Adrenal gland (tissue), 12 donors: ENCODE results near the gene KLHL29. TPM values are rescaled to one million over a fixed set of nuclear protein-coding genes. Genes with fewer than 3 reads are reported as not detected.

Experiments
- DNase-seq, 7 donors: peaks; one replicate each; pipeline ENCODE4 v3.0.0-alpha.2; 2019 to 2020
- H3K27ac ChIP-seq, 5 donors: fragments of 200-600 bp; sonication (generic) in 4 of 5; 1 replicate in 3 of 5; 2 replicates in 2 of 5; pipeline versions ENCODE4 v1.5.1 to v1.8.0; 2016 to 2020; ENCODE audit warnings: mild to moderate bottlenecking in 1 of 5
- H3K27me3 ChIP-seq: fragments of 200-600 bp; 2 replicates; pipeline ENCODE4 v1.8.0; 2021
- H3K36me3 ChIP-seq, 2 donors: fragments of 200-600 bp; replicated peaks in 1 of 2; 1 replicate in 1 of 2; 2 replicates in 1 of 2; pipeline versions ENCODE4 v1.5.1 to v1.8.0; 2018 to 2022
- H3K4me1 ChIP-seq, 2 donors: fragments of 200-600 bp; replicated peaks in 1 of 2; 1 replicate in 1 of 2; 2 replicates in 1 of 2; pipeline versions ENCODE4 v1.5.1 to v1.8.0; 2018 to 2021
- H3K4me3 ChIP-seq, 4 donors: fragments of 200-600 bp; sonication (generic) in 3 of 4; one replicate each; pipeline ENCODE4 v1.5.1; 2016 to 2018
- H3K9me3 ChIP-seq, 3 donors: fragments of 200-600 bp; sonication (generic) in 1 of 3; replicated peaks in 1 of 3; 1 replicate in 2 of 3; 2 replicates in 1 of 3; pipeline versions ENCODE4 v1.5.1 to v1.8.0; 2016 to 2021
- POLR2A ChIP-seq, 2 donors: fragments of 450-650 bp; IDR thresholded peaks; one replicate each; pipeline ENCODE4 v1.6.1; 2017; ENCODE audit warnings: antibody characterized with exemption in 2 of 2, mild to moderate bottlenecking in 2 of 2, moderate library complexity in 1 of 2
- WGBS, 4 donors: extraction: QIAGEN DNeasy Blood & Tissue Kit in 2 of 4; methylation state at CpG; one replicate each; pipeline versions ENCODE4 v1.1.5 to v1.1.7; 2013 to 2017; 5-methylcytosine and 5-hydroxymethylcytosine counted together
- intact Hi-C, 2 donors: fragments of 100-400 bp; cut with DNase I; formaldehyde crosslinking; loops; one replicate each; pipeline versions ENCODE4 v1.14.1 to v1.15.0; 2022 to 2023
- polyA plus RNA-seq, 3 donors: library from polyadenylated mRNA; stranded (reverse); fragments of 200-250 nt in 2 of 3; fragments of 350-450 nt in 1 of 3; fragmentation: Illumina TruSeq in 1 of 3; extraction: RNeasy Lipid Tissue Mini Kit (QIAGEN cat#74804) in 1 of 3; gene quantifications; one replicate each; pipeline ENCODE4 v1.2.3, GENCODE V29; 2013 to 2014
- total RNA-seq, 9 donors: library from RNA; depleted of rRNA in 4 of 9; stranded (reverse); fragments of >200 nt in 4 of 9; fragments of 120-200 nt in 1 of 9; fragmentation: NEBNext Ultra II Directional in 1 of 9; extraction: Animal tissue kit (Norgen Biotek cat#: 25700) in 1 of 9; gene quantifications; one replicate each; pipeline versions ENCODE4 v1.1.0 to v1.2.4, GENCODE V29; 2013 to 2023
- TF ChIP-seq, protein P1 (sequence below), 6 experiments: fragments of 450-650 bp in 4 of 6; fragments of 200-600 bp in 2 of 6; sonication (generic) in 1 of 6; IDR thresholded peaks; 1 replicate in 5 of 6; 2 replicates in 1 of 6; pipeline versions ENCODE4 v1.5.1 to v1.8.0; 2016 to 2021; ENCODE audit warnings: antibody characterized with exemption in 6 of 6, mild to moderate bottlenecking in 2 of 6, moderate library complexity in 1 of 6
- donor health status: healthy with polysubstance abuse.
- donor health status: Bipolar disorder and iron deficiency.
- donor health status: DM: yes; HTN: yes; CAD: no.
- donor health status: DM: no; HTN: no; CAD: no.
- donor health status: DM: no; HTN: no; CAD: no.
- donor health status: DM: yes; HTN: yes; CAD: no.

The KLHL29 gene
- total and polyA plus RNA-seq, 12 donors, result 1.9 to 24.5 (median 15.7) TPM

GRCh38 chr2:23551875-23552274 is 166.9 kb downstream of the KLHL29 start:
- Histone ChIP-seq H3K27me3 (no peaks in the 10 kb centered on the region), H3K36me3 (no peaks in the 10 kb centered on the region), H3K27ac (no peak overlapping the region), H3K9me3 (no peaks in the 10 kb centered on the region), H3K4me1 (peaks cover 7 to 27% of the 10 kb centered on the region in 2 donors), H3K4me3 (no peak overlapping the region)
- no peak for DNase-seq
- intact Hi-C loops, result no loop called here
- 81 to 83% (median 82%) methylated on average over 4 to 5 of the region's 5 CpGs for WGBS, 4 donors
- TF ChIP-seq, protein P1, sequence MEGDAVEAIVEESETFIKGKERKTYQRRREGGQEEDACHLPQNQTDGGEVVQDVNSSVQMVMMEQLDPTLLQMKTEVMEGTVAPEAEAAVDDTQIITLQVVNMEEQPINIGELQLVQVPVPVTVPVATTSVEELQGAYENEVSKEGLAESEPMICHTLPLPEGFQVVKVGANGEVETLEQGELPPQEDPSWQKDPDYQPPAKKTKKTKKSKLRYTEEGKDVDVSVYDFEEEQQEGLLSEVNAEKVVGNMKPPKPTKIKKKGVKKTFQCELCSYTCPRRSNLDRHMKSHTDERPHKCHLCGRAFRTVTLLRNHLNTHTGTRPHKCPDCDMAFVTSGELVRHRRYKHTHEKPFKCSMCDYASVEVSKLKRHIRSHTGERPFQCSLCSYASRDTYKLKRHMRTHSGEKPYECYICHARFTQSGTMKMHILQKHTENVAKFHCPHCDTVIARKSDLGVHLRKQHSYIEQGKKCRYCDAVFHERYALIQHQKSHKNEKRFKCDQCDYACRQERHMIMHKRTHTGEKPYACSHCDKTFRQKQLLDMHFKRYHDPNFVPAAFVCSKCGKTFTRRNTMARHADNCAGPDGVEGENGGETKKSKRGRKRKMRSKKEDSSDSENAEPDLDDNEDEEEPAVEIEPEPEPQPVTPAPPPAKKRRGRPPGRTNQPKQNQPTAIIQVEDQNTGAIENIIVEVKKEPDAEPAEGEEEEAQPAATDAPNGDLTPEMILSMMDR (IDR thresholded peaks at IDR 0.05), result no peak
- TF ChIP-seq POLR2A (IDR thresholded peaks at IDR 0.05), result no peak

DNA sequence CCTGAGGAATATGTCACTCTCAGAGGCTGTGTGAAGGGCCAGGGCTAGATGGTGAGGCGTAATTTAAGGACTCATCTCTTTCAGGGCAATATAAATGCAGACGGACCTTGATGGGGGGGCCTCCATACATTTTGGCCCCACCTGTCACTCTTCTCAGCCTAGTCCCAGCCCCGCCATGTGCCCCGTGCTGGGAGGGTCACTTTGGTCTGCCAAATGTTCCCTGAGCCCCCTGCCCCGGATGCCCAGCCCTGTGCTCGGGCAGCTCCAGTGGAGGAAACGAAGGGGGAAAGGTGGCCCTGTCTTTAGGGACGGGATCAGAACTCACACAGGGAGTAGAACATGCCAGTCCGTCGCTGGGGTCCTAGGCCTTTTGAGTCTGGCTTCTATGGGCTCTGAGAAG is 168.6 kb downstream of the KLHL29 start:
- Histone ChIP-seq H3K4me1 (peaks cover 7 to 24% of the 10 kb centered on the region in 2 donors), H3K27ac (peak overlapping the region in 2 of 5 donors; percentile 67 to 69), H3K9me3 (no peaks in the 10 kb centered on the region), H3K27me3 (no peaks in the 10 kb centered on the region), H3K4me3 (no peak overlapping the region), H3K36me3 (no peaks in the 10 kb centered on the region)
- 87 to 93% (median 93%) methylated on average over 10 of the region's 10 CpGs for WGBS, 4 donors
- DNase-seq, result no peak
- intact Hi-C loops, result no loop called here
- TF ChIP-seq, protein P1 (IDR thresholded peaks at IDR 0.05), result no peak
- TF ChIP-seq POLR2A (IDR thresholded peaks at IDR 0.05), result no peak

- TF ChIP-seq POLR2A (IDR thresholded peaks at IDR 0.05), result no peak
- TF ChIP-seq, protein P1 (IDR thresholded peaks at IDR 0.05), result no peak
- peak in 1 of 7 donors; percentile 70 for DNase-seq
- H3K27ac ChIP-seq, result peak overlapping the region in 2 of 5 donors; percentile 67 to 69
- WGBS, 4 donors, result 69 to 94% (median 81%) methylated on average over 22 to 24 of the region's 24 CpGs
- no peaks in the 10 kb centered on the region for H3K27me3 ChIP-seq
- no peaks in the 10 kb centered on the region for H3K36me3 ChIP-seq
- H3K4me3 ChIP-seq, result no peak overlapping the region
- no peaks in the 10 kb centered on the region for H3K9me3 ChIP-seq
- peaks cover 2 to 18% of the 10 kb centered on the region in 2 donors for H3K4me1 ChIP-seq
- intact Hi-C loops, result no loop called here
These were observed 169.2 kb downstream of the KLHL29 start for GRCh38 chr2:23554054-23554697.

DNA sequence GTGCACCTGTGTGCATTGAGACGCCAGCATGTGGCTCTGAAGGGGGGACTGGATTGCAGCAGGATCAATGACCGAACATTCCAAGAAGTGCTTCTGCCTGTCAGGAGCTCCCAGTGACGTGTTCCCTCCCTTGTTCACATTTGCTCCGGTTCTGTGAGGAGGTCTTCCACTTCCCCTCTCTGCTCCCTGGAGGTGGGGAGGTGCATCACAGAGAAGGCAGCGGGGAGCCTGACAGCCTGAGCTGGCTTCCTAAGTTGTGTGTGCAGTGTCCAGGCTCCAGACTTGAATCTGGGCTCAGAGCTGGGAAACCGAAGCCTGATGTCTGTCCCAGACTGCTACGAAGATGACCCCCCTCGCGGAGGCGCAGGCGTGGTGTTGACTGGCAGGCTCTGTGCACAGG is 171.0 kb downstream of the KLHL29 start:
- Histone ChIP-seq H3K36me3 (no peaks in the 10 kb centered on the region), H3K27ac (no peak overlapping the region), H3K27me3 (no peaks in the 10 kb centered on the region), H3K9me3 (no peaks in the 10 kb centered on the region), H3K4me3 (no peak overlapping the region), H3K4me1 (peaks cover 0 to 9% of the 10 kb centered on the region in 2 donors)
- WGBS, 4 donors, result 82 to 94% (median 91%) methylated on average over 8 to 11 of the region's 11 CpGs
- intact Hi-C loops, result no loop called here
- DNase-seq, result no peak
- TF ChIP-seq POLR2A (IDR thresholded peaks at IDR 0.05), result no peak
- TF ChIP-seq, protein P1 (IDR thresholded peaks at IDR 0.05), result no peak
